ENCODE data around the gene ITIH6. TPM values are rescaled to one million over a fixed set of nuclear protein-coding genes. Genes with fewer than 3 reads are reported as not detected.

Gene ITIH6
- total RNA-seq, 1 experiment from 2014 or later = not detected

GRCh38 chrX:54838583-54838982 is 40.5 kb upstream of the ITIH6 start:
- no peaks in the 10 kb centered on the region for H3K4me1 Mint-ChIP-seq (ENCODE audit: low read depth, unreplicated experiment)
- BruUV-seq (replicated peaks) = no TSS peak
- no peaks in the 10 kb centered on the region for H3K36me3 Mint-ChIP-seq (ENCODE audit: insufficient read depth, unreplicated experiment)
- peaks cover 17% of the 10 kb centered on the region for H3K27me3 Mint-ChIP-seq (ENCODE audit: unreplicated experiment)
- H3K27ac Mint-ChIP-seq (ENCODE audit: unreplicated experiment) = no peak overlapping the region
- CTCF ChIA-PET = no interaction called here
- H3K4me3 Mint-ChIP-seq (ENCODE audit: low read depth, unreplicated experiment) = no peak overlapping the region
- no peak for DNase-seq
- no peak for TF ChIP-seq CTCF (IDR thresholded peaks at IDR 0.05; ENCODE audit: unreplicated experiment)
- peaks cover 2% of the 10 kb centered on the region for H3K9me3 Mint-ChIP-seq (ENCODE audit: low read depth, unreplicated experiment)
- intact Hi-C loops (cut with micrococcal nuclease; ENCODE audit: unreplicated experiment) = no loop called here

- Mint-ChIP-seq H3K27ac (ENCODE audit: unreplicated experiment) (no peak overlapping the region), H3K4me1 (ENCODE audit: low read depth, unreplicated experiment) (no peaks in the 10 kb centered on the region), H3K27me3 (ENCODE audit: unreplicated experiment) (peaks cover 17% of the 10 kb centered on the region), H3K36me3 (ENCODE audit: insufficient read depth, unreplicated experiment) (no peaks in the 10 kb centered on the region), H3K4me3 (ENCODE audit: low read depth, unreplicated experiment) (no peak overlapping the region), H3K9me3 (ENCODE audit: low read depth, unreplicated experiment) (peaks cover 5% of the 10 kb centered on the region)
- CTCF ChIA-PET = no interaction called here
- BruUV-seq (replicated peaks) = no TSS peak
- DNase-seq = no peak
- intact Hi-C loops (cut with micrococcal nuclease; ENCODE audit: unreplicated experiment) = no loop called here
- TF ChIP-seq CTCF (IDR thresholded peaks at IDR 0.05; ENCODE audit: unreplicated experiment) = no peak
Measured at GRCh38 chrX:54826598-54826997, 28.5 kb upstream of the ITIH6 start.

GRCh38 chrX:54825716-54826438 is 27.8 kb upstream of the ITIH6 start:
- peaks cover 5% of the 10 kb centered on the region for H3K9me3 Mint-ChIP-seq (ENCODE audit: low read depth, unreplicated experiment)
- intact Hi-C loops (cut with micrococcal nuclease; ENCODE audit: unreplicated experiment) = no loop called here
- no peaks in the 10 kb centered on the region for H3K36me3 Mint-ChIP-seq (ENCODE audit: insufficient read depth, unreplicated experiment)
- H3K4me1 Mint-ChIP-seq (ENCODE audit: low read depth, unreplicated experiment) = no peaks in the 10 kb centered on the region
- BruUV-seq (replicated peaks) = no TSS peak
- no peak overlapping the region for H3K27ac Mint-ChIP-seq (ENCODE audit: unreplicated experiment)
- TF ChIP-seq CTCF (IDR thresholded peaks at IDR 0.05; ENCODE audit: unreplicated experiment) = no peak
- no peak overlapping the region for H3K4me3 Mint-ChIP-seq (ENCODE audit: low read depth, unreplicated experiment)
- no peak for DNase-seq
- CTCF ChIA-PET = no interaction called here
- peaks cover 17% of the 10 kb centered on the region for H3K27me3 Mint-ChIP-seq (ENCODE audit: unreplicated experiment)

GRCh38 chrX:54824722-54825121 is 26.7 kb upstream of the ITIH6 start:
- Mint-ChIP-seq H3K9me3 (ENCODE audit: low read depth, unreplicated experiment) (peaks cover 5% of the 10 kb centered on the region), H3K4me3 (ENCODE audit: low read depth, unreplicated experiment) (no peak overlapping the region), H3K27ac (ENCODE audit: unreplicated experiment) (no peak overlapping the region), H3K27me3 (ENCODE audit: unreplicated experiment) (peaks cover 17% of the 10 kb centered on the region), H3K4me1 (ENCODE audit: low read depth, unreplicated experiment) (no peaks in the 10 kb centered on the region), H3K36me3 (ENCODE audit: insufficient read depth, unreplicated experiment) (no peaks in the 10 kb centered on the region)
- no peak for TF ChIP-seq CTCF (IDR thresholded peaks at IDR 0.05; ENCODE audit: unreplicated experiment)
- no peak for DNase-seq
- no TSS peak for BruUV-seq (replicated peaks)
- CTCF ChIA-PET = no interaction called here
- intact Hi-C loops (cut with micrococcal nuclease; ENCODE audit: unreplicated experiment) = no loop called here
